Amygdala (tissue), 56 donors: ENCODE data around the gene ALDOA.
"Not testable (repeated sequence)": the region's sequence is repeated elsewhere in the genome, so short reads cannot be mapped to it uniquely, and the experiment has no call there.

Experiments used
- DNase-seq, 56 donors: peaks; one replicate each; lab custom pipeline; 2025; lab: John Stamatoyannopoulos, UW

Gene ALDOA

DNA sequence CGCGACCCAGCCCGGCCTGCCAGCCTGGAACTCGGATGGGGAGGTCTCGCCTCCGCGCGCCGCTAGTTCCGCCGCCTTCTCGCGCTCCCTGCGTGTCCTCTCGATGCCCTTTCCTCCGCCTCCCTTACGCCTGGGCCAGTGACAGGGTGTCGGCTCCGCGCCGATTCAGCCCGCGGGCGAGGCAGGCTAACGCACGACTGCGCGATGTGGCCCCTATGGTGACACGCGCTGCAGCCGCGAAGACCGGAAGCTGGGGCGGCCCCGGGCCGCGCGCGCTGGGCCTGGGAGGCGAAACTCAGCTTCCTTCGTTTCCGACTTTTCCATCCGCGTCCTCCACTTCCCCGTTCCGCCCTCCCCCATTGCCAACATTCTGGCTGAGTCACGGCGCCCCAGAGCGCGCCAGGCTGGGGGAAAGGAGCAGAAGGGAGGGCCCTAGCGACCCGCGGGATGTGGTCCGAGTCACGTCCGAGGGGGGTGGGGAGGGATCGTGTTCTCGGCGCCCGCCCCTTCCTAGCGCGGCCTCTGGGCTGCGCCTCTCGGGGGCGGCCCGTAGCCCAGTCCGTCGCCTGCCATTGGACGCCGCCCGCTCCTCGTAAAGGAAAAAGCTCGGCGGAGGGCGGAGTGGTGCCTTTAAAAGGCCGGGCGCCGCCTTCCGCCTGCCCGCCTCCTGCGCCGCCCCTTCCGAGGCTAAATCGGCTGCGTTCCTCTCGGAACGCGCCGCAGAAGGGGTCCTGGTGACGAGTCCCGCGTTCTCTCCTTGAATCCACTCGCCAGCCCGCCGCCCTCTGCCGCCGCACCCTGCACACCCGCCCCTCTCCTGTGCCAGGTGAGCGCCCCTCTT, at the start of gene ALDOA:
ALDOA (plus strand) TSS at position 659 of the 841 bp plus-strand sequence. CDS start 1,138 bp downstream, outside the sequence.
- DNase-seq = peak; percentile 60 to 99 (median 96)

DNA sequence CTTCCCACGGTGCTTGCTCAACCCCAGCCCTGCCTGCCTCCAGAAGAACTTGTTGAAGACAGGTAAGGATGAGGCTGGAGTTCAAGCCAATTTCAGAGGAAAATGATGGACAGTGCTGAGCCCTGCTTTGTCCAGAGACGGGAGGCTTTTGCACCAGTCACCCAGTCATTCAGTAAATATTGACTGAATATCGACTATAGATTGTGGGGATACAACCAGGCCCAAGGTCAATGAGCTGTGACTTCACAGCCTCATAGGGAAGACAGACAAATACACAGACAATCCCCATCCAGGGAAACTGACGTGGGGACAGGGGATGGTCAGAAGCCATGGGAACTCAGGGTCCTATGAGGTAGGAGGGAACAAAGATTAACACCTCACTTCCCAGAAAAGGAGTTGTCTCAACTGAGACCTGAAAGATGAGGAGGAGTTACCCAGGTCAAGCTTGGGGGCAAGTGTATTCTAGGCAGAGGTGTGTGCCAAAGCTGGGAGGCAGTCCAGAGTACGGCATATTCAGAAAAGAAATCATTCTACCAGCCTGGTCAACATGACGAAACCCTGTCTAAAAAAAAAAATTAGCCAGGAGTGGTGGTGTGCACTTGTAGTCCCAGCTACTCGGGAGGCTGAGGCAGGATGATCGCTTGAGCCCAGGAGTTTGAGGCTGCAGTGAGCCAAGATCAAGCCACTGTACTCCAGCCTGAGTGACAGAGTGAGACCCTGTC, 48.8 kb upstream of the ALDOA start:
- DNase-seq = no peak

DNA sequence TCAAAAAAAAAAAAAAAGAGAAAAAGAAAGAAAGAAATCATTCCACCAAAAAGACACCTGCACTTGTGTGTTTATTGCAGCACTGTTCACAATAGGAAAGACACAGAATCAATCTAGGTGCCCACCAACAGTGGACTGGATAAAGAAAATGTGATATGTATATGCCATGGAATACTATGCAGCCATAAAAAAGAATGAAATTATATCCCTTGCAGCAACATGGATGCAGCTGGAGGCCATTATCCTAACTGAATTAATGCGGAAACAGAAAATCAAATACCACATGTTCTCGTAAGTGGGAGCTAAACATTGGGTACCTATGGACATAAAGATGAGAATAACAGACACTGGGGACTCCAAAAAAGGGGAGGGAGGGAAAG, 48.3 kb upstream of the ALDOA start:
- DNase-seq = no peak

DNA sequence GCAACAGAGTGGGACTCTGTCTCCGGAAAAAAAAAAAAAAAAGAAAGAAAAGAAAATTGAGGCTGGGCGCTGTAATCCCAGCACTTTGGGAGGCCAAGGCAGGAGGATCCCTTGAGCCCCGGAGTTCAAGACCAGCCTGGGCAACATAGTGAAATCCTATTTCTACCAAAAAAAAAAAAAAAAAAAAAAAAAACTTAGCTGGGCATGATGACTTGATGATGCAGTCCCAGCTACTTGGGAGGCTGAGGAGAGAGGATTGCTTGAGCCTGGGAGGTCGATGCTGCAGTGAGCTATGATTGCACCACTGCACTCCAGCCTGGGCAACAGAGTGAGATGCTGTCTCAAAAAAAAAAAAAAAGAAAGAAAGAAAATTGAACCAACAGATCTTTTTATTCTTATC, 47.6 kb upstream of the ALDOA start:
- not testable (repeated sequence) for DNase-seq

DNA sequence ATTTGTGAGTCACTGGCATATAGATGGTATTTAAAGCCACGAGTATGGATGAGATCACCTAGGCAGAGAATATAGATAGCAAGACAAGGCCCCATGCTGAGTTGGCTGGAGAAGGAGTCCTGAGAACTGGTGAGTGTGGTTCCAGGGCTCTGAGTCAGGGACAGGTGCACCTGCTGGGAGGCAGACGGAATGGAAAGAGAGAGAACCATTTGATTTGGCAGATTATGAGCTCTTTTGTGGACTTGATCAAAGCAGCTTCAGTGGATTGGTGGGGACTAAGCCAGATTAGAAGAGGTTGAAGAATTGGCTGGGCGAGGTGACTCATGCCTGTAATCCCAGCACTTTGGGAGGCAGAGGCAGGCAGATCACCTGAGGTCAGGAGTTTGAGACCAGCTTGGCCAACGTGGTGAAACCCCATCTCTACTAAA, 46.8 kb upstream of the ALDOA start:
- no peak for DNase-seq

DNA sequence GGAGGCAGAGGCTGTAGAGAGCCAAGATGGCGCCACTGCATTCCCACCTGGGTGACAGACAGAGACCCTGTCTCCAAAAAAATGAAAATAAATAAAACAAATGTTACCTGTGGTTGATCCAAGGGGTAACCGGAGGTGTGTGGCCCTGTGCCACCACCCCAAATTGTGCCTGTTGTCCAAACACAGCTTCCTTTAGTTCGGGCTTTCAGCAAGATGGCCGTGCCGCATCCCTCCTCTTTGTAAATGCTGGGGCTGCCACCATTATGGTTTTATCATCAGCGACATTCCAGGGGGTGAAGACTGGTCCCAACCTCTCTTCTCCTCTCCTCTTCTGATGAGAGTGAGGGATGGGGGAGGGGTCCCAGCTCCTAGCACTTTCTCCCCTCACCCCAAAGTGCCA, 42.7 kb upstream of the ALDOA start, which contains the start of gene C16orf92:
C16orf92 (plus strand) TSS at position 312 of the 400 bp plus-strand sequence. CDS start 143 bp downstream, outside the sequence.
- DNase-seq = no peak

DNA sequence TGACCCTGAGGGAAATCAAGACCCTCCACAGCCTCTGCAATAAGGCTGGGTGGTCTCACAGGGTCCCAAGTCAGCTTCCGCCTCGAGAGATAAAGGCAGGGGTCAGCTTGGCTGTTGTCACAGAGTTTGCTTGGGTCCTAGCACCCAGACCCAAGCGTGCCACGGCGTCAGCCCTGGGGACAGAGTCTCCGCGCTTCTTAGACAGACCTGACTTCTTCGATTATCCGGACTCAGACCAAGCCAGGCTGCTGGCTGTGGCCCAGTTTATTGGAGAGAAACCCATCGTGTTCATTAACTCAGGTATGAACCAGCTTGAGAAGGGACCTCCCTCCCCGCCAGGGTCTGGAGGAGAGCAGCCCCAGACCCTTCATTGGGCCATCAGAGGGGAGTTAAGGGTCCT, 42.0 kb upstream of the ALDOA start:
- DNase-seq = no peak

DNA sequence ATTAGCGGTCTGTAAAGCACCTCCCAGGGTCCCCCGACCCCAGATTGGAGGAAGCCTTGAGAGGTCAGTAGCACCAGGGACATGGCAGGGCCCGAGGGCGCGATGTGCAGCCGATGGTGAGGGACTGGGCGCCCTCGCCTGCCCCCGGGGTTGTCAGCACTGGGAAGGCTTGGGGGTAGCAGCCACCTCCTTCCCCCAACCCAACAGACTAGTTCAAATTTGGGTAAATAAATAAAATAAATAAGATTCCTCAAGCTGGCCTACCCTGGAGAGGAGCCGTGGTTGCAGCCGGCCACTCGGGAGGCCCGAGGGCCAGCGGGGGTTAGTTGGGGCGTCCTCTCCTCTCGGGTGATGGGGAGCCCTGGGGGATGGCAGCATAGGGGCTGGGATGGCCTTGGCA, 41.1 kb upstream of the ALDOA start:
- no peak for DNase-seq

DNA sequence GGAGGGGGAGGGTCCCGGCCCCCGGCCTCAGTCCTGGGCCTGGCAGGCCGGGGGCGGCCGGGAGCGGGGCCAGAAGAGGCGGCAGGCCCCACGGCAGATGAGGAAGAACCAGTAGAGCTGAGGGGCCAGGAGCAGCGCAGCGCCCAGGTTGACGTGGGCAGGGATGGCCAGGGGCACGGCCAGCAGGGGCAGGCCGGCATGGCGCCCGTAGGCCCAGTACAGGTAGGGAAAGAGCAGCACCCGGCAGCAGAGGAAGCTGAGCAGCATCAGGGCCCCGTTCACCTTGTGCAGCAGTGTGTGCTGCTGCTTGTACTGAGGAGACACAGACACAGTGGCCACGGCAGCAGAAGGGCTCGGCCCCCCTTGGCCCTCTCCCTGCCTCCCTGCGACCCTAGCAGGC, 40.4 kb upstream of the ALDOA start:
- no peak for DNase-seq

DNA sequence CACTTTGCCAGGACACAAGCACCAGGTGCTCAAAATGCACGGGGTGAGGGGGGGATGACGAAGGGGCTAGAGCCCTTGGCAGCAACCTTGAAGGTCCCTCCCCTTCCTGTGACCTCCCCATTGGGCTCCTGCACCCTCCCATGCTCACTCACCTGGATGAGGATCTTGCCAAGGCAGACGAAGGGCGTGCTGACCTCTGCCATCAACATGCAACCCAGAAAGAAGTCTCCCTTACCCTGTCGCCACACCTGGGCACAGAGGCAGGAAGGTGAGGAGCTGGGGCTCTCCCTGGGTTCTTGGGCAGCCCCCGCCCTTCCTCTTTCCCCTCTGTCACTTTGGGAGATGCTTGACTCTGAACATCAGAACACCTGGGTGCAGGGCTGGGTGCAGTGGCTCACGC, 40.0 kb upstream of the ALDOA start:
- no peak for DNase-seq

DNA sequence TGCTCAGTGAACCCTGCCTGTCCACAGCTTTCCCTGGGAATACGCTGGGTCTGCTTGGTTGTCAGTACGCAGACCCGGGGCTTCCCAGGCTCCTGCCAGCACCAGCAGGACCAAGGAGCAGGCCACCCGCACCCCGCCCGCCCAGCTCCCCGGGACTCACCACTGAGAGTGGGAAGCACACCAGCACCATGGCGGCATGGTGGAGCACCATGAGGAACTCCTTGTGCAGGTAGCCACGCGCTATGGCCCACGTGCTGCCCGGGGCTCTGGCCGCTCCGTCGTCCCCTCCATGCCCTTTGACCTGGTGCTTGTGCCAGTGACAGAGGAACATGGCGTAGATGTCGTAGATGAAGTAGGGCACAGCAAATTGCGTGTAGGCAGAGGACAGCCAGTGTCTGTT, 39.1 kb upstream of the ALDOA start:
- DNase-seq = no peak

DNA sequence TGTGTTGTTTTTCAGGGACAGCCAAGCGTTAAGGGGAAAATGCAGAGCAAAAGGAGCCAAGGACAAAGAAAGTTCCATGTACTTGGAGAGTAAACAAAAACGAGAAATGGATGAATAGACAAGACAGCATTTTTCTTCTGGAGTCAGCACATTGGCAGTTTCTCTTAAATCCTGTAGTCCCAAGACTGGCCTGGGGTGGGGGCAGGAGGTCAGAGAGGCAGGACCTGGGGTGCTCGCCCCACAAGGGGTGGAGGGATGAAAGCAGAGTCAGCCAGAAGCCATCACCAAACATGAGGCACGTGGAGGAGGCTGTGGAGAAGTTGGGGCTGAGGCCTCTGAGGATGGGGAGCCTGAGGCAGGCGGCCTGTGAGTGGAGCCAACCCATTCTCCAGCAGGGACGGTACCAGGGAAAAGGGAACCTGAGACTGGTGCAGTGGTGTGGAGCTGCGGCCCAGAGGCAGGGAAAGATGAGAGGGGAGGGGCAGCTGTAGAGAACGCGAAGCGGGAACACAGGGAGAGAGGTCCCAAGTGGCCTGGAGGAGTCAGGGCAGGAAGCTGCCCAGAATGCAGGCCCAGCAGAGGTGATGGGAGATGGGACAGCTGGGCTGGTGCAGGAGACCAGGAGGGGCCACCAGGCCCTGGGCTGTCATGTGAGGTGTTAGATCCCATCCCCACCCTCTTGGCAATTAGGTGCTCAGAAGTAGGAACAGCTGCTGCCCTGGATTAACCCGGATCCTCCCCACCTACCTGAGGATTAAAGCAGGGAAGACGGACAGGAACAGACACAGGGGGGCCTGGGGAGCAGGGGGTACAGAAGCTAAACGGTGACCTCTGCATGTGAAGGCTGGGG, 37.7 kb upstream of the ALDOA start:
- DNase-seq = no peak

DNA sequence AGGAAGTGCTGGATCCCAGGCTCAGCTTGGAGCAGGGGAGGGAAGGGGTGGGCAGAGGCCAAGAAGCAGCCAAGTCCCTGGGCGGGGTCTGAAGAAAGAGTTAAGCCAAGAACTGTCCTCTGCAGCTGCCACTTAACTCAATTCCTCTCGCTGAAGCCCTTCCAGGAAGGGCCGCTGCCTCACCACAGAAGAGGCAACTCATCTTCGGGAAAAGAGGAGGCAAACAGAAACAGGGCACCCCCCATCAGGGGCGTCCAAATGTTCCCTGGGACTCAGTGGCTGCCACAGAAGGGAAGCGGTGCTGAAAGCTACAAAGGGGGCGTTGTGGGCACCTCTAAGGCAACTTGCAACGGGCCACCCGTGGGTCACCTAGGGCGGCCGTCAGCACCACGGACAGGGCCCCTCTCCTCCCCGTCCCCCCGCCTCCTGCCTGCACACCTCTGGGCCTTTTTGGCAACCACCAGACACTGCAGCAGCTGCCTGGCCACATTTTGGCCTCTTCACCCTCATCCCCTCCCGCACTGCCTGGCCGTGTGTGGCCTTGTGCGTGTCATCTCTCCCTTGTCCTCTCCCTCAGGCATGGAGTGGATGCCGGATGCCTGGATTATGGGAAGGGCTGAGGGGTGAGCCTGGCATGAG, 37.0 kb upstream of the ALDOA start:
- DNase-seq = no peak

DNA sequence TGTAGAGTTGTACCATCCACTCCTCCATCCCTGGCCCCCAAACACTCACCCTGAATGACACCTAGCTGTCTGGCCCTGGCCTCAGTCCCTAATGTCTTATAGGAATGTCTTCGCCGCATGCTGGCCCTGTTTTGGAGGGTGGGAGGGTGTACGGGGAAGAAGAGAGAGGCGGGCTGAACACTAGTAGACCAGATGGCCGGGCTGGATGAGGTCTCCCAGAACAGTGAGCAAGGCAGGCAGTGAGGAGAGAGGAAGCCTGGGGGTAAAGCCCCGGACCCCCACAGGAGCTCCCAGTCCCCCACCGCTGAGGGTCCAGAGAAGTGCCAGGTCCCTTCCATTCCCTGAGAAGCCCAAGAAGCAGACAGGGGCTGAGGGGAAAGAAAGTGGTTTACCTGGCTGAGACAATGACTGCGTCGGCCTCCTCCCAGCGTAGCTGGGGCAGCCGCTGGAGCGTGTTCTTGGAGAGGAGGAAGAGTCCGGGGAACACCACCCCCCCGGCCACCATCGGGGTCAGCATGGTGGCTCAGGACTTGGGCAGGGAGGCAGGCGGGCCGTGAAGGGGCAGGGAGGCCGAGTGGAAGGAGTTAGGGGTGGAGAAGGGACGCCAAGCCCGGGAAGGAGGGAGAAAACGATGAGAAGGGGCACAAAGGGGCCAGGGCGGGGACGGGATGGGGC, 35.4 kb upstream of the ALDOA start:
- peak in 1 of 56 donors; percentile 9 for DNase-seq

DNA sequence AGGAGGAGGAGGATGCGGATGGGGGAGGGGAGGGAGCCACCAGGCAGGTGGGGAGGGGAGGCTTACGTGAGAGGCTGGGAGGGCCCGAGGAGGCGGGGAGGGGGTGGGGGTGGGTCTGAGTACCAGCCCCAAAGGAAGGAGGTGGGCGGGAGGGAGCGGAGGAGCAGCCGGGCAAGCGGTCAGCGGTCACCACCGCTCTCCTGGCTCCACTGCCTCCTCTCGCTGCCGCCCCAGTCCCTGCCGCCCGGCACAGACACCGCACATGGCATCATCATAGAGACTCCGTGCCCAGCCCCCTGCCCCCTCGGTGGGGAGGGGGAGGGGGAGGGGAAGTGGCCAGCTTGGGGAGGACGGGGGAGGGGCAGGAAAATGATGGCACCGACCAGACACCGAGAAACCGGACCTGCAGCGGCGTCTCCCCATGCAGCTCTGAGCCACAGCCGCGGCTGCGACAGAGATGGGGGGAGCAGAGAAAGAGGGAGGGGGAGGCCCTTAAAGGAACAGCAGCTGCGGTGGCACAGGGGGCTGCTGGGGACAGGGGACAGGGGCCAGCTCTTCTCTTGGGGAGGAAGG, 34.6 kb upstream of the ALDOA start, which contains the start of gene TLCD3B:
TLCD3B (minus strand) TSS at position 431 of the 573 bp plus-strand sequence. CDS start 744 bp downstream, outside the sequence.
- DNase-seq = peak in 16 of 56 donors; percentile 11 to 63 (median 22)

DNA sequence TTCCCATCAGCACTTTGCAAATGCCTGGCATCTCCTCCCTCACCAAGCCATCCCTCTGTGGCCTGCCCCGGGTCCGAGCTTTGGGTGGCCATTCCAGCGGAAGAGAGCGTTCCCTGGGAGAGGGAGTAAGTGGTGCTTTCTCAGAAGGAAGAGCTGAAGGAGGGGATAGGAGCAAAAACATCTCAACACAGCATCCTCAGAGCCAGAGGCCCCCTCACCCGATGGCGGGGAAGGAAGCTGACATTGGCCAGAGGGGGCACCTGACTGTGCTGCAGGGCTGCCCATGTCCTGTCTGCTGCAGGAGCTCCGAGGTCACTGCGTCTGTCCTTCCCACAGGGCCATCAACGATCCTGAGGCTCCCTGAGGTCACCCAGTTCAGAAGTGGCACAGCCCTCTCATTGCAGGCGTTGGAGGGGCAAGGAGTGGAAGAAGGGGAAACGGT, 34.1 kb upstream of the ALDOA start:
- no peak for DNase-seq

DNA sequence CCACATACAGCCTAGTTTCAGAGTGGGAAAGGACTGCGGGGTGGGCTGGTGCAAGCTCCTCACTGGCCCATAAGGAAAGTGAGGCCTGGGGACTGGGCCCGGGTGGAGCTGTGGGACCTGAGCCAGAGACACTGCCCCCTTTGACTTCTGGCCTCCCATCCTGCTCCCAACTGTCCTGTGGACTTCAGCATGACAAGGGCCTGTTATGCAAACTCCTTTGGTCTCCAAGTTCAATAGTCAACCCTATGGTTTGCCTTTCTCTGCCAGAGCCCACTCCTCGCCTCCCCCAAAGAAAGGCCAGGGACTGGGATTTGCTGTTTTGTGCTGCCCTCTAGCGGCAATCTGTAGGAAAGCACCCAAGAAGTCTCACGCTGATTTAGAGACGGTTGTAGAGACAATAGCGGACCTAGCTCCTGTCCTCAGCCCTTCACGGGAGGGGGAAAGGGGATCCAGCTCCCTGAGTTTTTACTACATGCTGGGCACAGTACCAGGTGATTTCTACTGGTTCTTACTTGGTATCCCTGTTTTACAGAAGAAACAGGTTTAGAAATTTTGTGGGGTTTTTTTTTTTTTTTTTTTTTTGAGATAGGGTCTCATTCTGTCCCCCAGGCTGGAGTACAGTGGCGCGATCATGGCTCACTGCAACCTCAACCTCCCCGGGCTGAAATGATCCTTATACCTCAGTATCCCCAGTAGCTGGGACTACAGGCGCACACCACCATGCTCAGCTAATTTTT, 33.3 kb upstream of the ALDOA start:
- DNase-seq = peak in 25 of 56 donors; percentile 5 to 67 (median 32)

DNA sequence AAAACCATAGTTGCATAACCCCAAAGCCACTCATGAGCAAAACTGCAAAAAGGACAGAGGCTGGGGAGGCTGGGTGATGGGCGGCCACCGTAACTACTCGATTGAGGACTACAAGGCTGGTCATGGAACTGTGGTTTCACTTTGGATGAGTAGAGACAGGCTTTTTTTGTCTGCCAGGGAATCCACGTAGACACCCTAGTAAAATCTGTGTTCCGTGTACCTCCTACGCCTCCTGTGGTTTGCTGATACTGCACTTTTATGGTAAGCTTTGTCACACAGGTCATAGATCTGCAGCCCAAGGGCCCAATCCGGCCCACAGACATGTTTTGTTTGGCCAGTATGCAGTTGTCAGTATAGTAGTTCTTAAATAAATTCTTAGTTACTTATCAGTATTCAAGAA, 32.3 kb upstream of the ALDOA start:
- no peak for DNase-seq
